ENCODE measurements around the gene FGD2.

The FGD2 gene

GRCh38 chr6:37019065-37019450 is 13.6 kb downstream of the FGD2 start:
- no peak for DNase-seq

GRCh38 chr6:37020381-37020780 is 14.9 kb downstream of the FGD2 start:
- no peak for DNase-seq

- DNase-seq: no peak
Measured at GRCh38 chr6:37020812-37021211, 15.4 kb downstream of the FGD2 start.

GRCh38 chr6:37021356-37022129 is 16.1 kb downstream of the FGD2 start:
- peak; percentile 55 for DNase-seq

- DNase-seq: no peak
Measured at GRCh38 chr6:37022135-37022863, 16.8 kb downstream of the FGD2 start.

- DNase-seq: no peak
Measured at GRCh38 chr6:37024656-37025337, 19.3 kb downstream of the FGD2 start.

- no peak for DNase-seq
Measured at GRCh38 chr6:37025621-37026466, 20.4 kb downstream of the FGD2 start.

- no peak for DNase-seq
Measured at GRCh38 chr6:37027036-37027720, 21.7 kb downstream of the FGD2 start.

- no peak for DNase-seq
Measured at GRCh38 chr6:37027811-37028469, 22.5 kb downstream of the FGD2 start.

- no peak for DNase-seq
Measured at GRCh38 chr6:37029249-37029971, 24.0 kb downstream of the FGD2 start.

- no peak for DNase-seq
Measured at GRCh38 chr6:37030599-37030998, 25.1 kb downstream of the FGD2 start.

- DNase-seq: no peak
Measured at GRCh38 chr6:37032239-37032638, 26.8 kb downstream of the FGD2 start.

GRCh38 chr6:37033255-37033654 is 27.8 kb downstream of the FGD2 start:
- no peak for DNase-seq

- DNase-seq: no peak
Measured at GRCh38 chr6:37033819-37034795, 28.7 kb downstream of the FGD2 start.

GRCh38 chr6:37036146-37036545 is 30.7 kb downstream of the FGD2 start:
- no peak for DNase-seq

- DNase-seq: no peak
Measured at GRCh38 chr6:37038292-37039198, 33.1 kb downstream of the FGD2 start.

GRCh38 chr6:37039958-37040357 is 34.5 kb downstream of the FGD2 start:
- DNase-seq: no peak

- no peak for DNase-seq
Measured at GRCh38 chr6:37041521-37041920, 36.1 kb downstream of the FGD2 start.

GRCh38 chr6:37042150-37042549 is 36.7 kb downstream of the FGD2 start:
- DNase-seq: no peak

All from activated CD4-positive, alpha-beta T cell treated with anti-CD3 and anti-CD28 coated beads for 1 hour (primary cell).